T-helper 22 cell (primary cell): ENCODE data around the gene CCDC61.

ENCODE experiments used
- DNase-seq: peaks from one replicate; pipeline ENCODE4 v3.0.0-alpha.2; 2020; ENCODE audit warnings: low read depth

CCDC61 gene

GRCh38 chr19:46040125-46040524 lies 44.9 kb downstream of the CCDC61 start:
- DNase-seq = no peak

- no peak for DNase-seq
Measured at GRCh38 chr19:46040952-46041500, 45.8 kb downstream of the CCDC61 start, which contains the start of gene IGFL4. IGFL4 (minus strand) TSS chr19:46041002; CDS start chr19:46040962, 40 bp downstream.

- DNase-seq = no peak
Measured at GRCh38 chr19:46042252-46042883, 47.1 kb downstream of the CCDC61 start.

- no peak for DNase-seq
Measured at GRCh38 chr19:46043519-46043918, 48.3 kb downstream of the CCDC61 start.

- DNase-seq = no peak
Measured at GRCh38 chr19:46049597-46049996, 54.3 kb downstream of the CCDC61 start.

- no peak for DNase-seq
Measured at GRCh38 chr19:46052896-46053295, 57.6 kb downstream of the CCDC61 start.

- DNase-seq = no peak
Measured at GRCh38 chr19:46056536-46056935, 61.3 kb downstream of the CCDC61 start.

- no peak for DNase-seq
Measured at GRCh38 chr19:46058778-46059177, 63.5 kb downstream of the CCDC61 start.

GRCh38 chr19:46060012-46060411 lies 64.7 kb downstream of the CCDC61 start:
- DNase-seq = no peak

- DNase-seq = no peak
Measured at GRCh38 chr19:46063201-46063600, 67.9 kb downstream of the CCDC61 start.

- no peak for DNase-seq
Measured at GRCh38 chr19:46065486-46066071, 70.3 kb downstream of the CCDC61 start.

GRCh38 chr19:46066471-46066870 lies 71.2 kb downstream of the CCDC61 start:
- no peak for DNase-seq

GRCh38 chr19:46067691-46068090 lies 72.4 kb downstream of the CCDC61 start:
- DNase-seq = no peak
